RWPE1 (cell line): ENCODE results near the gene SCN8A.

Source experiments
- CTCF ChIA-PET: fragments of 350-600 bp; sonication (Branson Sonifier 250); formaldehyde crosslinking; extraction: SDS; loops from one replicate; lab custom pipeline; 2021; lab: Yijun Ruan, JAX
- POLR2A ChIA-PET: fragments of 400-600 bp; formaldehyde crosslinking; extraction: SDS; loops from one replicate; lab custom pipeline; 2020; ENCODE audit warnings: antibody characterized with exemption; ENCODE audit not compliant: low non-redundant PET; lab: Yijun Ruan, JAX
- DNase-seq: peaks from one replicate; pipeline ENCODE4 v3.0.0; 2012; ENCODE audit warnings: low spot score
- H3K27ac ChIP-seq: fragments of 450-650 bp; 2 replicates; pipeline ENCODE4 v1.5.1; 2017
- TF ChIP-seq, protein P1 (sequence below): fragments of 450-650 bp; conservative IDR thresholded peaks from 2 replicates; pipeline ENCODE4 v1.5.1; 2017; ENCODE audit warnings: low read depth, mild to moderate bottlenecking

The SCN8A gene

GRCh38 chr12:51848326-51848727, 257.3 kb downstream of the SCN8A start, which contains the start of gene FIGNL2:
Gene FIGNL2 (minus strand): TSS chr12:51848718. CDS start chr12:51822413, 26,305 bp downstream.
- H3K27ac ChIP-seq, result no peak within 1 kb of the TSS
- TF ChIP-seq, protein P1, sequence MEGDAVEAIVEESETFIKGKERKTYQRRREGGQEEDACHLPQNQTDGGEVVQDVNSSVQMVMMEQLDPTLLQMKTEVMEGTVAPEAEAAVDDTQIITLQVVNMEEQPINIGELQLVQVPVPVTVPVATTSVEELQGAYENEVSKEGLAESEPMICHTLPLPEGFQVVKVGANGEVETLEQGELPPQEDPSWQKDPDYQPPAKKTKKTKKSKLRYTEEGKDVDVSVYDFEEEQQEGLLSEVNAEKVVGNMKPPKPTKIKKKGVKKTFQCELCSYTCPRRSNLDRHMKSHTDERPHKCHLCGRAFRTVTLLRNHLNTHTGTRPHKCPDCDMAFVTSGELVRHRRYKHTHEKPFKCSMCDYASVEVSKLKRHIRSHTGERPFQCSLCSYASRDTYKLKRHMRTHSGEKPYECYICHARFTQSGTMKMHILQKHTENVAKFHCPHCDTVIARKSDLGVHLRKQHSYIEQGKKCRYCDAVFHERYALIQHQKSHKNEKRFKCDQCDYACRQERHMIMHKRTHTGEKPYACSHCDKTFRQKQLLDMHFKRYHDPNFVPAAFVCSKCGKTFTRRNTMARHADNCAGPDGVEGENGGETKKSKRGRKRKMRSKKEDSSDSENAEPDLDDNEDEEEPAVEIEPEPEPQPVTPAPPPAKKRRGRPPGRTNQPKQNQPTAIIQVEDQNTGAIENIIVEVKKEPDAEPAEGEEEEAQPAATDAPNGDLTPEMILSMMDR, result no peak
- no peak for DNase-seq
- CTCF ChIA-PET, result no interaction called here
- POLR2A ChIA-PET, result no interaction called here

GRCh38 chr12:51848841-51849735, 258.1 kb downstream of the SCN8A start:
- CTCF ChIA-PET, result no interaction called here
- no peak overlapping the region for H3K27ac ChIP-seq
- POLR2A ChIA-PET, result no interaction called here

DNA sequence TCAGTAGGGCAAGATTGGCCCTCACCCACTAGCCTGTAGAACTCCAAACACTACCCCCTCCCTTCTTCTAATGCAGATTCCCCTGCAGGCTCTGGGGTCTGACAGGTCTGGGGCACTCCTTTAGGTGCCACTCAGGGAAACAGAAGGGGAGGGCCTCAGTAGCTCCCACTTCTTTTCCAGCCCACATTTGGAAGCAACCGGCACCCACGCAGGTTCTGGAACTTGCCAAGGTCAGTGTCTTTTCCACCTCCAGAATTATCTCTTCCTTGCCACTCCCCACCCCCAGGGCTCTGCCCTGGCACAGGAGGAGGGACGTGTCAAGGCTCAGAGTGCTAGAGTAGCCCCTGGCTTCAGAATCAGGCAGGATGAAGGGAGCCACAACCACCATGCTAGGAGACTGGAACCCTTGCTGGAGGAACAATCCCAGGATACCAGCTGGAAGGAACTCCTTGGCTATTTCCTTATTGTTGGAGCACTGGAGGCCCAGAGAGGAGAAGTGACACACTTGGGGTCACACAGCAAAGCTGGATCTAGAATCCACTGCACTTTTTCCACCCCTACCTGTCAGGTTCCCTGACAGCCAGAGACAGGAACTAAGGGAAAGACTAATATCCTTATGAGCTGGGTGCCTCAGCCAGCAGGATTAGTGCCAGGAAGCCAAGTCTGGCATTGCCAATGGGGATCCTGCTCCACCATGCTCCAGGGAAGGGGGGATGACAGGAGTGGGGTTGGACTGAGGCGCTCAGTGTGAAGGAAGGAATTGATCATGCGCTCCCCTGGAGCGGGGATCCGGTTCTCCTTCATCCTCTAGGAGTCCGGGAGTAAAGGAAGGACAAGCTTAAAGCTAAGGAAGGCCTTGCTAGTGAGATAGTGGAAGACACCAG, 259.3 kb downstream of the SCN8A start:
- DNase-seq, result no peak
- TF ChIP-seq, protein P1, result no peak
- no peak overlapping the region for H3K27ac ChIP-seq
- ChIA-PET POLR2A (no interaction called here), CTCF (no interaction called here)

More at GRCh38 chr12:51848841-51849735, 258.1 kb downstream of the SCN8A start:
- TF ChIP-seq, protein P1, result no peak
- no peak for DNase-seq

DNA sequence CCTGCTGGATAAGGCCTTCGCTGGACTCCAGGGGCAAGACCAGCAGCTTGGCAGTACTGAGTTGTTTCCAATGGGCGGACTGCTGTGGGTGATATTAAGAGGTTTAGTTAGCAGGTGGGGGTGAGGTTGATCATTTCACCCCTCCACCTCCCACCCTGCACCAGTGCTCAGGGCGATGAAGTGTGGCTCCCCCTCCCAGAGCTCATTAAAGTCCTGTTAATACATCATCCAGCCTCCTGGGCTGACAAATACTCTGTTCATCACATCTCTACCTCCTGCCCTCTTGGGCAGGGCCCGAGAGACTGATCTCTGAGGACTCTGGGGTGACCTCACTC, 259.9 kb downstream of the SCN8A start:
- DNase-seq, result no peak
- CTCF ChIA-PET, result interaction anchor here (0.6 kb wide), 1 partner anchor 809 kb away, joined by 5 read pairs; no protein-coding TSS in a partner anchor
- H3K27ac ChIP-seq, result no peak overlapping the region
- POLR2A ChIA-PET, result no interaction called here
- TF ChIP-seq, protein P1, result no peak

DNA sequence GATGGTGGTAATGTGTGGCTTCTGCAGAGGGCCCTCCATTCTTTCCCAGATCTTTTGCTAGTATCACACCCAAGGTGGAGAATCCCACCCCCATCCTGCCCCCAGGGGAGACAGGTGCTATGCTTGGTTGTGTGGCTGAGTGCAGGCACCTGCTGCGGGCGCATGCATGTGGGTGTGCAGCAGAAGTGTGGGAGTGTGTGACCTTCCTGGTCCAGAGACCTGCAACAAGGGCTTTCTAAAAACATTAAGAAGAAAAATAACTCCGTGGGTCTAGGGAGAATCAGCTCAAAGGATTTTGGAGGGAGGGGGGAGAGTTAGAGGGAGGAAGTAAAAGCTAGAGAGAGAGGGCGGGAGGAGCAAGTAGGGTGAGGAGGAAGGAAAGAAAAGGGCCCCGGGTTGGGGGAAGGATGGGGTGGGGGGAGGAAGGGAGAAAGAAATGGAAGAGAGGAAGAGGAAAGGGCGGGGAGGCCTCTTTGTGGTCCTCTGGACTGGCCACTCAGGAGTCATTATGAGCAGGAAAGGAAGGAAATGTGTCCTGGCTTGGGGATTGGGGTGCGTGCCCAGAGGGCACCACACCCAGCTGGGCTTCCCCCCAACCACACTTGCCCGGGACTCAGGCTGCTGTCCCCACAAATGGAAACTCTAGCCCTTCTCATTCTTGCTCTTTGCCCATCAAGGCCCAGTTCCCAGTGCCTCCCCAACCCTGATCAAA, 260.5 kb downstream of the SCN8A start:
- no peak for DNase-seq
- POLR2A ChIA-PET, result no interaction called here
- CTCF ChIA-PET, result interaction anchor here (0.6 kb wide), 2 partner anchors 19 to 808 kb away, joined by 3 to 5 read pairs; no protein-coding TSS in a partner anchor
- H3K27ac ChIP-seq, result no peak overlapping the region
- TF ChIP-seq, protein P1, result no peak
